Measurements from ENCODE around the gene LMTK3.
"Not testable (repeated sequence)": the region's sequence is repeated elsewhere in the genome, so short reads cannot be mapped to it uniquely, and the experiment has no call there.

LMTK3 gene

DNA sequence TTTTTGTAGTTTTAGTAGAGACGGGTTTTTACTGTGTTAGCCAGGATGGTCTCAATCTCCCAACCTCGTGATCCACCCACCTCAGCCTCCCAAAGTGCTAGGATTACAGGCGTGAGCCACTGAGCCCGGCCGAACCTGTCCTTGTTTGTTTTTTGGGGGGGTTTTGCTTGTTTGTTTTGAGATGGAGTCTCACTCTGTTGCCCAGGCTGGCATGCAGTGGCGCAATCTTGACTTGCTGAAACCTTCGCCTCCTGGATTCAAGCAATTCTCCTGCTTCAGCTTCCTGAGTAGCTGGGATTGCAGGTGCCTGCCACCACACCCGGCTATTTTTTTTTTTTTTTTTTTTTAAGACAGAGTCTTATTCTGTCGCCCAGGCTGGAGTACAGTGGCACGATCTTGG, 24.9 kb downstream of the LMTK3 start:
- DNase-seq (ENCODE audit: low read depth in 2 of 2) = not testable (repeated sequence)

DNA sequence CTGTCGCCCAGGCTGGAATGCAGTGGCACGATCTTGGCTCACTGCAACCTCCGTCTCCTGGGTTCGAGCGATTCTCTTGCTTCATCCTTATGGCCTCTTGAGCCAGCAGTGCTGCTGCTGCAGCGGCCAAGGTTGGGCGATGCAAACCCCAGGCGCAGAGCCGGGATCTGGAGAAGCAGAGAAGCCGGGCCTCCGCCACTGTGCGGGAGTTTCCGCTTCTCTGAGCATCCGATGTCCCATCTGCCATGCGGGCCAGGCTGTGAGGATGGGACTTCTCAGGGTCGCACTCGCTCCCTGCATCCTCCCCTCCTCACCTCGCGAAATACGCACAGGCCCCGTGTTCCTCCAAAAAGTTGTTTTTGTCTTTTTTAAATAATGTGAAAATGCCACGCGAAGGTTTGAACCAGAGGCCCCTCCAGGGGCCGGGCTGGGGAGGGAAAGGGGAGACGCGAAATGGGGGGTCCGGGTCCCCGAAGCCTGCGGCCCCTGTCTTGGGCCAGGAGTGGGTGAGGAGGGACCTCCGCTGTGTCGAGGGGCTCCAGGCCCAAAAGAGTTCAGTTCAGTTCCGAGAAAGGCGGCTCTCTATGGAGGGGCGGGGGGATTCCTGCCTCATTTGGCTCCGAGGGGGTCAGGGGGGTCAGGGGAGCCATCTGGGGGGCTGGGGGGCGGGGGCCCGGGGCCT, 26.6 kb downstream of the LMTK3 start:
- DNase-seq (ENCODE audit: low read depth in 2 of 2) = no peak

DNA sequence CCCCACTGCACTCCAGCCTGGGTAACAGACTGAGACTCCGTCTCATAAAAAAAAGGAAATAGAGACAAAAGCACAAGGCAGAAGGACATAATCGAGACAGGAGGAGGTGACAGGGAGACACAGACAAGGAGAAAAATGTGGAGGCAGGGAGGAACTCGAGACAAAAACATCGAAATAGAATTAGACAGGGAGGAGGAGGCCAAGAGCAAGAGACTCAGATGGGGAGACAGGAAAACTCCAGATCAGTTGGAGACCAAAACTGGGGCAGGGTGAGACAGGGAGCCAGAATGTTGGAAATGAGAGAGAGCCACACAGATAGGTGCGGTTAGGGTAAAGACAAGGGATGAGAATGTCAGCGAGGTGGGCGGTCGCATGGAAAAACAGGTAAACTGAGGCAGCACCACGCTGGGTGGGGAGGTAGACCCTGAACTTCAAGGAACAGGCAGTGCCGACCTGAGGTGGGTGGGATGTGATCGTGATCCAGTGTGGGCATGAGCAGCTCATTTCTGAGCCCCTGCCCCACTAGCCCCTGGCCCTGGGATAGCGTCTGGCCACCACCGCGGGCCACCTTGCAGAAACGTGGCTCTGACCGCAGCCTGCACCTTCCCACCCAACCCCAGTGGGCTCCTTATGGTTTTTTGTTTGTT, 27.3 kb downstream of the LMTK3 start:
- no peak for DNase-seq (ENCODE audit: low read depth in 2 of 2)

DNA sequence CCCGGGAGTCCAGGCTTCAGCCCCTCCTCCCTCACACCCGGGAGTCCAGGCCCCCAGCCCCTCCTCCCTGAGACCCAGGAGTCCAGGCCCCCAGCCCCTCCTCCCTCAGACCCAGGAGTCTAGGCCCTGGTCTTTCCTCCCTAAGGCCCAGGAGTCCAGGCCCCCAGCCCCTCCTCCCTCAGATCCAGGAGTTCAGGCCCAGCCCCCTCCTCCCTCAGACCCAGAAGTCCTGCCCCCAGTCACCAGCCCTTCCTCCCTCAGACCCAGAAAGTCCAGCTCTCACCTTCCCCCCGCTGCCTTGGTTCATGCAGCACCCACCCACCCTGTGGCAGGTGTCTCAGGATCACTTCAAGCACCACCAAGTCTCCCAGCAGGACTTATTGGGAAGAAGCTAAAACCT, 28.3 kb downstream of the LMTK3 start:
- DNase-seq (ENCODE audit: low read depth in 2 of 2) = no peak

GRCh38 chr19:48481846-48482639, 29.6 kb downstream of the LMTK3 start:
- no peak for DNase-seq (ENCODE audit: low read depth in 2 of 2)

GRCh38 chr19:48480558-48481500, 30.8 kb downstream of the LMTK3 start:
- DNase-seq (ENCODE audit: low read depth in 2 of 2) = no peak

GRCh38 chr19:48480183-48480557, 31.5 kb downstream of the LMTK3 start:
- DNase-seq (ENCODE audit: low read depth in 2 of 2) = no peak

GRCh38 chr19:48479686-48480085, 31.9 kb downstream of the LMTK3 start:
- no peak for DNase-seq (ENCODE audit: low read depth in 2 of 2)

DNA sequence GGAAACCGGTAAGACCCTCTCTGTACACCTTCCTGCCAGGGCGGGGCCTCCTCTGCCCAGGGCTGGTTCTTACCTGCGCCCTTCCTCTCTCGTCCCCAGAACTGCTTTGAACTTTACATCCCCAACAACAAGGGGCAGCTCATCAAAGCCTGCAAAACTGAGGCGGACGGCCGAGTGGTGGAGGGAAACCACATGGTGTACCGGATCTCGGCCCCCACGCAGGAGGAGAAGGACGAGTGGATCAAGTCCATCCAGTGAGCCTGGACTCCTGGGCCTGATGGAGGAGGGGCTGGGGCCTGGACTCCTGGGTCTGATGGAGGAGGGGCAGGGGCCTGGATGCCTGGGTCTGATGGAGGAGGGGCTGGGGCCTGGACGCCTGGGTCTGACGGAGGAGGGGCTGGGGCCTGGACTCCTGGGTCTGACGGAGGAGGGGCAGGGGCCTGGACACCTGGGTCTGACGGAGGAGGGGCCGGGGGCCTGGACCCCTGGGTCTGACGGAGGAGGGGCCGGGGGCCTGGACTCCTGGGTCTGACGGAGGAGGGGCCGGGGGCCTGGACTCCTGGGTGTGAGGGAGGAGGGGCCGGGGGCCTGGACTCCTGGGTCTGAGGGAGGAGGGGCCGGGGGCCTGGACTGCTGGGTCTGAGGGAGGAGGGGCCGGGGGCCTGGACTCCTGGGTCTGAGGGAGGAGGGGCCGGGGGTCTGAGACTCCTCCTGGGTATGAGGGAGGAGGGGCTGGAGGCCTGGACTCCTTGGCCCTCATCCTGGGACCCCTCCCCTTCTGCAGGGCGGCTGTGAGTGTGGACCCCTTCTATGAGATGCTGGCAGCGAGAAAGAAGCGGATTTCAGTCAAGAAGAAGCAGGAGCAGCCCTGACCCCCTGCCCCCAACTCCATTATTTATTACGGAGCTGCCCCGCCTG, 33.0 kb downstream of the LMTK3 start:
- no peak for DNase-seq (ENCODE audit: low read depth in 2 of 2)

DNA sequence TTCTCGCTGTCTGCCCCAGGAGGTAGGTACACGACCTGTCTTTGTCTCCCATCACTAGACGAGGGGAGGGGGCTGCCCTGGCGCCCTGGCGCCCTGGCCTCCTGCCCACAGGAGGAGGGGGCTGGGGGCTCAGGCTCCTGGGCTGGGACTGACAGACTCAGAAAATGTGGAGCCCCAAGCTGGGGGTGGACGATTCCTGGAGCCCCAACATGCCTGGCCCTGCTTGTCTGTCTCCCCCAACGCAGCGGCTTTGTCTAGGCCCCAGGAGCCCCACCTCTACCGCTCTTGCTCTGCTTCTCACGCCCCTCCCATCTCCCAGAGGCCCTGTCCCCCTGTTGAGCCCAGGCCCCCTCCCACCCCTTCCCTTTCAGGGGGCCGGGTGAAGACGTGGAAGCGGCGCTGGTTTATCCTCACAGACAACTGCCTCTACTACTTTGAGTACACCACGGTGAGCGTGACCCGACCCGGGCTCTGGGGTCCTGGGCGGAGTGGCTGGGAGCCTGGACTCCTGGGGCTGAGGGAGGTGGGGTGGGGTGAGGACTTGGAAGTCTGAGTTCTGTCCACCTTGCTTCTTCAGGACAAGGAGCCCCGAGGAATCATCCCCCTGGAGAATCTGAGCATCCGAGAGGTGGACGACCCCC, 33.8 kb downstream of the LMTK3 start:
- no peak for DNase-seq (ENCODE audit: low read depth in 2 of 2)

GRCh38 chr19:48477067-48477685, 34.5 kb downstream of the LMTK3 start:
- DNase-seq (ENCODE audit: low read depth in 2 of 2) = no peak

- no peak for DNase-seq (ENCODE audit: low read depth in 2 of 2)
Measured at GRCh38 chr19:48476176-48476575, 35.5 kb downstream of the LMTK3 start.

DNA sequence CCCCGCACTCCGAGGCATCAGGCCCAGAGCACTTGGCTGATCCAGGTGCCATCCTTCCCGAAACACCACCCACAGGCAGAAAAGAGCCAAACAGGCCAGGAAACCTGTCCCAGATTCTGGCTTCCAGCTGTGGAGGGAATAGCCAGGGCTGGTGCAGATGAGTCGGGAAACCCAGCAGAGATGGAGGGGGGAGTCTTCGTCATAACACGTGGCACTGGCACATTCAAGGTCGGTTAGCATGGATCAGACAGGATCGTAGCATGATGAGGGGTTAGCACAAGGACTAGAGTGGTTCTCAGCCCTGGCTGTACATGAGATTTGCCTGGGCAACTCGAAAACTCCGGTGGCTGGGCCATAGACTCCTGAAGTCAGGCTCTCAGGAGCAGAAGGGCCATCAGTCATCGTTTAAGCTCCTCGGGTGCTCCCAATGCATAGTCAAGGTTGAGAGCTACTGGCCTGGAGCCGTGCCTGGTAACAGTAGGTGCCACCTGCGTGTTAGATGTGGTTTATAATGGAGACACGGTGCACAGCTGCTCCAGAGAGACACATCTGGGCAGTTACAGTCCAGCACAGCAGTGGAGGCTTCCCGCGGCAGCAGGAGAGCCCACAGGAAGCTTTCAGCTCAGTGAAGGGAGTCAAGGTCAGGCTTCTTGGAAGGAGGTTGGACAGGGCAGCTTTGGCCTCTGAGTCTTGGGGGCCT, 36.1 kb downstream of the LMTK3 start:
- no peak for DNase-seq (ENCODE audit: low read depth in 2 of 2)

DNA sequence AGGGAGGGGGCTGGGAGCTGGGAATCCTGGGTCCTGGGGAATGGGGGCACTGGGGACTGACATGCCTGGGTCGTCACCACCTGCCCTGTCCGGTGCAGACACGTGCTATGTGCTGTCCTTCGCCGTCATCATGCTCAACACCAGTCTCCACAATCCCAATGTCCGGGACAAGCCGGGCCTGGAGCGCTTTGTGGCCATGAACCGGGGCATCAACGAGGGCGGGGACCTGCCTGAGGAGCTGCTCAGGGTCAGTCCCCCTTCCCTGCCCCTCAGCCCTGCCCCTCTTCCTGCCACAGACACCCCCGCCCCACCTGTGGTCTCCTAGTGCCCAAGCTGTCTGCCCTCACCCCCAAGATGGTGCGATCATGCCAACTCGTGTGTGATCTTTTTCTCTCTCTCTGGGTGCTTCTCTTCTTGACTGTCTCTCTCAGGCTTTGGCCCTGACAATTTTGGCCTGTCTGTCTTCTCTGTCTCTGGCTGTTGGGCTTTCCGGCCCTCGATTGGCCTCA, 37.5 kb downstream of the LMTK3 start:
- DNase-seq (ENCODE audit: low read depth in 2 of 2) = no peak

DNA sequence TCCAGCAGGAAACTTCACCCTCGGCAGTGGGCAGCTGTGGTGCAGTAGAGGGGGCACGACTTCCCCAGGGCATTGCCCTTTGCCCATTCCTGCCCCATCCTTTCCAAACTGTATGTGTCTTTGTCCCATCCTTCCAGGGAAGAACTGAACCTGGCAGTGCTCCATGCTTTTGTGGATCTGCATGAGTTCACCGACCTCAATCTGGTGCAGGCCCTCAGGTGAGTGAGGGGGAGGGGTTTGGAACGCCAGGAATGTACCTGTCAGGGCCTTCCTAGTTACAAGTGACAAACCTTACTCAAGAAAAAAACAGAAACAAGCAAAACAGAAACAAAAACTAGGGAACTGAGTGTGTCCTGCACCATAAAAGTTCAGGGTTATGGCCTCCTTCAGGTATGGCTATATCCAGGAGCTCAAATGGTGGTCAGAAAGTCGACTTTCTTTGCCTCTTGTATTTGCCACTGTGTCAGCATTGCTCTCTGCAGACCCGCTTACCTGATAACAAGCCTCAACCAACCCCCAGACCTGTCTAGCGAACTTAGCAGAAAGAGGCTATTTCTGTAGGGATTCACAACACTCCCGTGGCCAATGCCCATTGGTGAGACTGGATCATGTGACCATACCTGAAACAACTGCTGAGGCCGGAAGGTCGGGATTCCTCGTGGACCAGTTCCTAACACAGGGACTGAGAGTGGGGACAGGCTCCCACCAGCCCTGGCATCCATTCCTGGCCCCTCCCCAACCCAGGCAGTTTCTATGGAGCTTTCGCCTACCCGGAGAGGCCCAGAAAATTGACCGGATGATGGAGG, 38.3 kb downstream of the LMTK3 start:
- no peak for DNase-seq (ENCODE audit: low read depth in 2 of 2)

DNA sequence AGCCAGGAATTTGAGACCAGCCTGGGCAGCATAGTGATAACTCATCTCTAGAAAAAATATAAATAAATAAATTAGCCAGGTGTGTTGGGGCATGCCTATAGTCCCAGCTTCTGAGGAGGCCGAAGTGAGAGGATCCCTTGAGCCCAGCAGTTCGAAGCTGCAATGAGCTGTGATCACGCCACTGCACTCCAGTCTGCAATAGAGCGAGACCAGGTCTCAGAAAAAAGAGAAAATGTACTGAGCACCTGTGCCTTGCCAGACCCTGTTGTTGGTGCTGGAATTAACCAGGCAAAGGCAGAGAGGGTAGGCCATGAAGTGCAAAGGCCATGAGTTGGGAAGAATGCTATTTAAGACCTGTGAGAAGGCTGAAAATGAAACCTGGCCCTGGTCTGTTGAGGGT, 39.8 kb downstream of the LMTK3 start:
- DNase-seq (ENCODE audit: low read depth in 2 of 2) = no peak

DNA sequence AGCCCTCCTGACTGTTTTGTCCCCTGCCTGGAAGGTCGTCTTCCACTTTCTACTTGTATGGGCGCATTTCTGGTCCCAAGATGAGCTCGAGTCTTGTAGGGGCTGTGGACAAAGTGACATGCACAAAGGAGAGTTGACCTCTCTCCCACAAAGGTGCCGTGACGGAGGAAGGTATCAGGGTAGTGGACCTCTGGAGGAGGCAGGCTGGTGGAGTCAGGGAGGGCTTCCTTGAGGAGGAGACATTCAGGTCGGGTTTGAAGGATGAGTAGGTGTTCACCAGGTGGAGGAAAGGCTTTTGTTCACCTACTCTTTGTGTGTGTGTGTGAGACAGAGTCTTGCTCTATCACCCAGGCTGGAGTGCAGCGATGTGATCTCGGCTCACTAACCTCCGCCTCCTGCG, 40.8 kb downstream of the LMTK3 start:
- no peak for DNase-seq (ENCODE audit: low read depth in 2 of 2)

Data from activated CD8-positive, alpha-beta memory T cell treated with anti-CD3 and anti-CD28 coated beads for 4 hours (primary cell).